DMS 273 (cell line): Measurements from ENCODE around the gene GSDME.
"Not testable (repeated sequence)": the region's sequence is repeated elsewhere in the genome, so short reads cannot be mapped to it uniquely, and the experiment has no call there.

Source experiments
- DNase-seq: peaks from one replicate; lab custom pipeline; 2025; ENCODE audit not compliant: unreplicated experiment; lab: John Stamatoyannopoulos, UW

GSDME gene

GRCh38 chr7:24757353-24758275, at the start of gene GSDME:
Gene GSDME, minus strand, starts transcription at chr7:24757464. Its CDS starts 7,690 bp downstream, at chr7:24749774.
- peak; percentile 88 for DNase-seq

DNA sequence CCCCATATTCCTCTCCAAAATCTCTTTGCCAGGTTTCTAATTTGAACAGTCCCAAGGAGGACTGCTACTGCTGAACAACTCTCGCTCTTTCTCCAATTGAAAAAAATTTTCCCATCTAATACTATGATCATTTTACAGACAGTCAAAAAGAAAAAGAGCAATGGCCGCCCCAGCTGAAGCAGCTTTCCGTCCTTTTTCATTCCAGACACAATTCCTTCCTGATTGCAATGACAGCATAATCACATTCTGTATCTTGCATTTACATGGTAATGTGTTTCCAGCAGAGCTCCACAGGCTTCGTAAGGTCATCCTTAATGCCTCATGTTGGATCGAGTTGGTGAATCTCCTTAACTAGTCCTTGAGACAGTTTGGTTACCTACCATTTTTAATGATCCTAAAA, 45.0 kb upstream of the GSDME start:
- DNase-seq: no peak

DNA sequence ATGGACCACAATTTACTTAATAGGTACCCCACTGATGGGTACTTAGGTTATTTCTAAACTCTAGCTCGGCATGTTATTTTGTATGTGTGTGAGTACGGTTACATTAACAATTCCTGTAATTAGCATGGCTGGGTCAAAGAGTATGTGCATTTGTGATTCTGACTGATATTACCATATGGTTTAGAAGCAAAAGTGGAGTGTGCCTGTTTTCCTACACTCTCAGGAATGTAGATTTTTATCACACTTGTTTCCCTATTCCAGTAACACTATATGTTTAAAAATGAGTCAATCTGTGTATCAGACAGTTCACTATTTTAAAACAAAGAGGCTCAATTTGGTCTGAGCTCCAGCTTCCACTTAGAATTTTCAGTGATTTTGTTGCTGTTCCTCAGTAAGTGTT, 44.6 kb upstream of the GSDME start:
- DNase-seq: no peak

- no peak for DNase-seq
Observed at GRCh38 chr7:24800667-24801066, 43.4 kb upstream of the GSDME start.

DNA sequence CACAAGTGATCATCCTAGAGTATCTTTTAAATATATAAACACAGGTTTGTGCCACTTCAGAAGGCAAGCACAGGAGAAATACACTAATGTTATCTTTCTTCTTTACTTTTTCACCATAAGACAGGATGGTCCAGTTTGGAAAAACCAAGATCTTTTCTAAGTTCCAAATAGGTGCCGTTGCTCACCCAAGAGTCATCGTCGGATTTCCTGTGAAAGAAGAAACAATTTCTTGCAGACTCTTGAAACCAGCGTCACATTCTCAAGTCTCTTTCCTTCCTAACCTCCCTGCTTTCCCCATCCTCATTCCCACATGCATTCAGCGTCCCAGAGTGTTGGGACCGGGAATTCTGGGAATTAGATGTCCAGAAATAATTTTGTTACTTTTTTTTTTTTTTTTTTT, 42.8 kb upstream of the GSDME start:
- no peak for DNase-seq

DNA sequence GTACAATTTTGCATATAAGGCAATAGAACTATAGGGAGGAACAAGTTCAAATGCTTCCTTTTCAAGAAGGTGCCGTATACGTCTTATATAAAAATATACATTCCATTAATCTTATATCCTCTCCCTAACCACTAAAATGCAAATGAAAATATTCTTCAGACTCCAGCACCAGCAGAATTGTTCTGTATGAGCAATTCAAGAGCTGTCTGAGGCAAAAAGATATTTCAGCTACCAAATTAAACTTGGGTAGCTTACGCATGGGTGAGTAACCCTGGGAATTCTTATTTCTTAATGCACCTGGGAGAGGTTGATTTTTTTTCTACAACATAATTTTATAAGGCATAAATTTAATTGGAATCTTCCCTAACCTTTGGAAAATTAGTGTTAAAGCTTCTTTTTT, 42.2 kb upstream of the GSDME start:
- no peak for DNase-seq

GRCh38 chr7:24798261-24798660, 41.0 kb upstream of the GSDME start:
- no peak for DNase-seq

DNA sequence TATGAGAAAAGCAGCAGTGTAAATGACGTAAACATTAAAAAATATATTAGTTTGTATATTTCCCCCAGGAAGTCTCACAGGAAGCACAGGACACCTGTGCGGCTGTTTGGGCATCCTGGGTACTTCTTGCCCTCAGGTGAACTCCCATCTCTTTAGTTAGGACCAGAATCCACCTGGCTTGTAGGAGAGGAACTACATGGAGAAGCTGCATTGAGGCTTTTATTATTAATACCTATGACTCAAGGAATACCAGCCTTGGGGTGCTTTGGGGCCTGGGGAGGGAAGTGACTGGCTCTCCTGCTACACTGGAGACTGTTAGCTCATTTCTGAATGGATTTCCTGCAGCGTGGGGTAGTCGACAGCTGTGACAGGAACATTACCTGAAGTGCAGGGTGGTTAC, 40.0 kb upstream of the GSDME start:
- DNase-seq: no peak

DNA sequence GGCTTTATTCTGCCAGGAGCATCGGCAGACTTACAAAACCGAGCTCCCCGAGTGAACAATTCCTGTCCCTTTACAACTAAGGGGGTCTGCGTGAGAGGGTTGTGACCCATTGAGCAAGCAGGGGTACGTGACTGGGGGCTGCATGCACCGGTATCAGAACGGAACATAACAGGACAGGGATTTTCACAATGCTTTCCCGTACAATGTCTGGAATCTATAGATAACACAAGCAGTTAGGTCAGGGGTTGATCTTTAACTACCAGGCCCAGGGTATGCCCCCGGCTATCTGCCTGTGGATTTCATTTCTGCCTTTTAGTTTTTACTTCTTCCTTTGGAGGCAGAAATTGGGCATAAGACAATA, 38.1 kb upstream of the GSDME start:
- no peak for DNase-seq

GRCh38 chr7:24794751-24795406, 37.6 kb upstream of the GSDME start:
- not testable (repeated sequence) for DNase-seq

DNA sequence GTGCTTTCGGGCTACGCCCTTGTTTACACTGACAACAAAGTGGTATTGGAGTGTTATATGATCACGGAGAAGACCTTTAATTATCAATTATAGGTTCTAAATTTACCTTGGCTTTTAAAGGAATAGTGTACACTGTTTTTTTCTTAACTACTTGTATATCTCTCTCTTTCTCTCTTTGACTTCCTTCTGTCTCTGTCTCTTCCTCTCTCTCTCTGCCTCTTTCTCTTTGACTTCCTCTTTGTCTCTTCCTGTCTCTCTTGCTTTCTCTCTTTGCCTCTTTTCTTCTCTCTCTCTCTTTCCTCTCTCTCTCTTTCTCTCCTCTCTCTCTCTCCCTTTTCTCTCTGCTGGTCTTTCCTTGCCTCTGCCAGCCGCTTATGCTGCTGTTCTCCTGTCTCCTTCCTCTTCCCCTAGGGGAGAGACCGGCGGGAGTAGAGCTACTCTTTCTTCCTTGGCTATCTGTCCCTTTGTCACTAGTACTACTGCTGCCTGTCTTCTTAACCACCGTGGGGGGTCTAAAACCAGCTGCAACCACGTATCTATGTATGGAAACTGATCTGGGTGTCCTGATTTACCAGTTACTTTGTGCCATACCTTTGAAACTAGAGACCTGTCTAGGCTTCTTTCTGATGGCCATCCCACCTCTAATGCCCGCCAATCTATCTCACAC, 36.9 kb upstream of the GSDME start:
- DNase-seq: no peak

- DNase-seq: no peak
Observed at GRCh38 chr7:24788961-24789576, 31.8 kb upstream of the GSDME start.

GRCh38 chr7:24788075-24788474, 30.8 kb upstream of the GSDME start:
- no peak for DNase-seq

DNA sequence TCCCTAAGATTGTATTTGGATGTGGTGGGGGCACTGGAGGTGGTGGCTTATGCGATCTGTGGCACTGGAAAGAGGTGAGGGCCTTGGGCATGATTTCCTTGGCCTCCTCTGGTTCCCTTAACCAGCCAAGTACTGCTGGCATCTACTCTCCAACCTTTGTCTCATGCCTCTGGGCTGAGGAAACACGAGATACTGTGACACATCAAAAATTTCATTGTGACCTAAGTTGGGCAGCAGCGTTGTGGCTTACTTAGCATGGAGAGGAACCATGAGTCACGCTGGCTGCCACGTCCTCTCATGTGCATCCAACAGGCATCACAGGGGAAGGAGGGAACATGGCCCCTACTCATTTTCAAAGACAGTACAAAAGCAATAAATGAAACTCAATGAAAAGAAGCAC, 29.7 kb upstream of the GSDME start:
- DNase-seq: no peak

- DNase-seq: no peak
Observed at GRCh38 chr7:24786306-24786705, 29.0 kb upstream of the GSDME start.

DNA sequence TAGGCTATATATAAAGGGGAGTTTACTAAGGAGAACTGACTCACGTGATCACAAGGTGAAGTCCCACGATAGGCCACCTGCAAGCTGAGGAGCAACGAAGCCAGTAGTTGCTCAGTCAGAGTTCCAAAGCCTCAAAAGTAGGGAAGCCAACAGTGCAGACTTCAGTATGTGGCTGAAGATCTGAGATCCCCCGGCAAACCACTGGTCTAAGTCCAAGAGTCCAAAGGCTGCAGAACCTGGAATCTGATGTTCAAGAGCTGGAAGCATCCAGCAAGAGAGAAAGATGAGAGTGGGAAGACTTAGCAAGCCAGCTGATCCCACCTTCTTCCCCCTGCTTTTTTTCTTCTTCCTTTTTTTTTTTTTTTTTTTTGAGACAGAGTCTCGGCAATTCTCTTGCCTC, 27.0 kb upstream of the GSDME start:
- DNase-seq: no peak

DNA sequence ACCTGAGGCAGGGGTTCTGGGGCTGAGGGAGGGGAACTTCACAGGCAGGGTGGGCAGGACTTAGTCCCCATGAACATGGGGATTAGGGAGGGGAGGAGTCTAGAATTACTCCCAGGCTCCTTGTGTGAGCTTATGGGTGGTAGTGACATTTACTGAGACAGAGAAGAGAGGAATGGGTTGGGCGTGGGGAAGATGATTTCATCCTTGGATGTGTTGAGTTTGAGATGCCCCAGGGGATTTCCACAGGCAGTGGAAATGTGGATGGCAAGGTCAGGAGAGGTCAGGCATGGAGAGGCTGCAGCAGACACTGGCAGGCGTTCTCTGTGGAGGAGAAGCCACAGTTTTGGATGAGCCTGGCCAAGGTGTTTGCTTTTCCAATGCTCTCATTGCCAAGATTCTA, 26.4 kb upstream of the GSDME start:
- DNase-seq: no peak

DNA sequence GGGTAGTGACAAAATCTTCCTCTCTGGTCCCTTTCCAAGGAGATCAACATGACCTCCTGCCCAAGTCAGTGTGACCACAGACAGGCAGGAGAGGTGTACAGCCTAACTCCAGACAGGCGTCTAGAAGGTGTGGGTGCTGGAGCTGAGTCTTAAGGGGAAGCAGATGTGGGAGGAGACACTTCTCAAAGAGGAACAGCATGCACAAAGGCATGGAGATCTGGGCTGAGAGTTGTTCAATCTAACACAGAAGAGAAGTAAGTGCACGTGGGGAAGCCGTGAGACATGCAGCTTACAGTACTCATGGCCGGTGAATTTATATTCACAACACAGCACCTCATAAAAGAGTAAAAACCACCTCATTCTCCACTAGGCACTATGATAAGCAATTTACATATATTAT, 23.8 kb upstream of the GSDME start:
- DNase-seq: no peak

DNA sequence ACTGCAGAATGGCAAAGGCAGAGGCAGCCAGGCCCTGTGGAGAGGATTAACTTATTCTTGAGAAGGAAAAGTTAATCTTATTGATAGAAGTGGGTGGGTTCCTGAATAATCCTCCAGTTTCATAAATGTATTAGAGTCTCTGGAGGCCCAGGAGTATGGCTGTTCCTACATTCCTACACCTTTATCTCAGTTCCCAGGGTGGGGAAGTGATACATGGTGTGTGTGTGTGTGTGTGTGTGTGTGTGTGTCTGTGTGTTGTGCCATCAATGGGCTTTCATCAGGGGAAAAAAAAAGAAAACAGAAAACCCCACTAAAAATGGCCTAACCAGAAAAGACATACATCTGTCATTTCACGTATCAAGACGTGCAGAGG, 22.0 kb upstream of the GSDME start:
- DNase-seq: no peak

- DNase-seq: no peak
Observed at GRCh38 chr7:24778543-24779282, 21.4 kb upstream of the GSDME start.

DNA sequence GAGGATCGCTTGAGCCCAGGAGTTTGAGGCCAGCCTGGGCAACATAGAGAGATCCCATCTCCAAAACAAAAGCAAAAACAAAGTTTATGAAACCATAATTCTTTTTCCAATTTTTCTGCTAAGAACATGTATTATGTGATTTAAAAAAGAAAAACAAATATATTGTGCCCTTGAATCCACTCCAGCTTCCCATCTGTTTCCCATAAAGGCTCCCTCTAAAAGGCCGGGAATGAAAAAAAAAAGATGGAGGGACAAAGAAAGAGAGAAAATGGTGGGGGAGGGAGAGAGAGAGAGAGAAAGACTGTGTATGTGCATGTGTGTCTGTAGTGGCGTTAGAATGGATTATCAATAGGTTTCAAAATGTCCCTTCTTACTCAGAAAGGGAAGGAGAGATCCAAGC, 20.5 kb upstream of the GSDME start:
- DNase-seq: no peak
